Mesenchymal stem cell (in vitro differentiated cells and primary cell): Measurements from ENCODE around the gene PYGM.

ENCODE experiments used
- DNase-seq: peaks from one replicate; pipeline ENCODE4 v3.0.0-alpha.2; 2013
- H2AFZ ChIP-seq: one replicate; pipeline ENCODE4 v1.6.1; 2013; ENCODE audit warnings: low read depth, mild to moderate bottlenecking, control low read depth, inconsistent platforms, low read length, moderate library complexity
- H2AK5ac ChIP-seq: 2 replicates; pipeline ENCODE4 v1.6.1; 2013; ENCODE audit warnings: low read length, moderate library complexity, mild to moderate bottlenecking, inconsistent platforms; ENCODE audit not compliant: severe bottlenecking
- H2BK120ac ChIP-seq: one replicate; pipeline ENCODE4 v1.6.1; 2013; ENCODE audit warnings: low read depth, mild to moderate bottlenecking, inconsistent platforms, low read length, moderate library complexity
- H2BK12ac ChIP-seq, 2 experiments: one replicate each; pipeline ENCODE4 v1.6.1; 2013; ENCODE audit warnings: inconsistent platforms in 2 of 2, low read length in 2 of 2, mild to moderate bottlenecking in 2 of 2, moderate library complexity in 2 of 2, control low read depth in 1 of 2
- H2BK15ac ChIP-seq: one replicate; pipeline ENCODE4 v1.6.1; 2013; ENCODE audit warnings: mild to moderate bottlenecking, low read depth, inconsistent platforms; ENCODE audit not compliant: poor library complexity, severe bottlenecking
- H2BK5ac ChIP-seq: 2 replicates; pipeline ENCODE4 v1.6.1; 2013; ENCODE audit warnings: low read depth, mild to moderate bottlenecking, low read length, control low read depth, inconsistent platforms; ENCODE audit not compliant: poor library complexity, severe bottlenecking
- H3K14ac ChIP-seq, 2 experiments: one replicate each; pipeline ENCODE4 v1.6.1; 2013; ENCODE audit warnings: inconsistent platforms in 2 of 2, low read length in 2 of 2, control low read depth in 1 of 2, mild to moderate bottlenecking in 1 of 2, moderate library complexity in 1 of 2
- H3K18ac ChIP-seq, 2 experiments: one replicate each; pipeline ENCODE4 v1.6.1; 2013; ENCODE audit warnings: inconsistent platforms in 2 of 2, low read length in 2 of 2, control low read depth in 1 of 2, low read depth in 1 of 2, mild to moderate bottlenecking in 1 of 2
- H3K23ac ChIP-seq, 2 experiments: one replicate each; pipeline ENCODE4 v1.6.1; 2013; ENCODE audit warnings: inconsistent platforms in 2 of 2, low read length in 2 of 2, mild to moderate bottlenecking in 2 of 2, moderate library complexity in 2 of 2, control low read depth in 1 of 2
- H3K27ac ChIP-seq: 2 replicates; pipeline ENCODE4 v1.5.1; 2013; ENCODE audit warnings: mild to moderate bottlenecking, moderate library complexity, low read length, control low read depth, inconsistent platforms; ENCODE audit not compliant: poor library complexity, severe bottlenecking
- H3K27me3 ChIP-seq, 2 experiments: 2 replicates each; pipeline versions ENCODE4 v1.6.1 to v1.7.0; 2013; ENCODE audit warnings: low read length in 2 of 2, mild to moderate bottlenecking in 2 of 2, moderate library complexity in 2 of 2, control low read depth in 1 of 2, inconsistent platforms in 1 of 2; ENCODE audit not compliant: control insufficient read depth in 1 of 2, insufficient read depth in 1 of 2
- H3K36me3 ChIP-seq, 2 experiments: 2 replicates each; pipeline versions ENCODE4 v1.6.1 to v1.7.0; 2013; ENCODE audit warnings: low read length in 2 of 2, control low read depth in 1 of 2, inconsistent platforms in 1 of 2, low read depth in 1 of 2, mild to moderate bottlenecking in 1 of 2; ENCODE audit not compliant: insufficient read depth in 2 of 2, control insufficient read depth in 1 of 2
- H3K4ac ChIP-seq, 2 experiments: one replicate each; pipeline ENCODE4 v1.6.1; 2013; ENCODE audit warnings: inconsistent platforms in 2 of 2, low read length in 2 of 2, mild to moderate bottlenecking in 2 of 2, moderate library complexity in 2 of 2, control low read depth in 1 of 2, low read depth in 1 of 2
- H3K4me1 ChIP-seq: 2 replicates; pipeline ENCODE4 v1.6.1; 2013; ENCODE audit warnings: low read depth, low read length, control low read depth; ENCODE audit not compliant: control insufficient read depth, insufficient read depth
- H3K4me2 ChIP-seq: 2 replicates; pipeline ENCODE4 v1.6.1; 2013; ENCODE audit warnings: low read length, mild to moderate bottlenecking, inconsistent platforms; ENCODE audit not compliant: poor library complexity, severe bottlenecking
- H3K4me3 ChIP-seq, 2 experiments: 2 replicates each; pipeline versions ENCODE4 v1.5.1 to v1.7.0; 2013; ENCODE audit warnings: low read length in 2 of 2, mild to moderate bottlenecking in 2 of 2, control low read depth in 1 of 2, low read depth in 1 of 2; ENCODE audit not compliant: insufficient read depth in 1 of 2
- H3K79me1 ChIP-seq: replicated peaks from 2 replicates; pipeline ENCODE4 v1.6.1; 2013; ENCODE audit warnings: mild to moderate bottlenecking, control low read depth, low read length, inconsistent platforms; ENCODE audit not compliant: poor library complexity, severe bottlenecking
- H3K9ac ChIP-seq: 2 replicates; pipeline ENCODE4 v1.7.0; 2013; ENCODE audit warnings: mild to moderate bottlenecking, low read length, moderate library complexity
- H3K9me3 ChIP-seq: 2 replicates; pipeline ENCODE4 v1.7.0; 2013; ENCODE audit warnings: mild to moderate bottlenecking, low read length; ENCODE audit not compliant: control insufficient read depth
- H4K8ac ChIP-seq: one replicate; pipeline ENCODE4 v1.6.1; 2013; ENCODE audit warnings: inconsistent platforms, mild to moderate bottlenecking, low read length, moderate library complexity
- H4K91ac ChIP-seq: one replicate; pipeline ENCODE4 v1.6.1; 2013; ENCODE audit warnings: mild to moderate bottlenecking, low read length, inconsistent platforms
- WGBS: methylation state at CpG from one replicate; pipeline ENCODE4 v1.1.7; 2013; ENCODE audit warnings: mixed read lengths; 5-methylcytosine and 5-hydroxymethylcytosine counted together

PYGM gene

DNA sequence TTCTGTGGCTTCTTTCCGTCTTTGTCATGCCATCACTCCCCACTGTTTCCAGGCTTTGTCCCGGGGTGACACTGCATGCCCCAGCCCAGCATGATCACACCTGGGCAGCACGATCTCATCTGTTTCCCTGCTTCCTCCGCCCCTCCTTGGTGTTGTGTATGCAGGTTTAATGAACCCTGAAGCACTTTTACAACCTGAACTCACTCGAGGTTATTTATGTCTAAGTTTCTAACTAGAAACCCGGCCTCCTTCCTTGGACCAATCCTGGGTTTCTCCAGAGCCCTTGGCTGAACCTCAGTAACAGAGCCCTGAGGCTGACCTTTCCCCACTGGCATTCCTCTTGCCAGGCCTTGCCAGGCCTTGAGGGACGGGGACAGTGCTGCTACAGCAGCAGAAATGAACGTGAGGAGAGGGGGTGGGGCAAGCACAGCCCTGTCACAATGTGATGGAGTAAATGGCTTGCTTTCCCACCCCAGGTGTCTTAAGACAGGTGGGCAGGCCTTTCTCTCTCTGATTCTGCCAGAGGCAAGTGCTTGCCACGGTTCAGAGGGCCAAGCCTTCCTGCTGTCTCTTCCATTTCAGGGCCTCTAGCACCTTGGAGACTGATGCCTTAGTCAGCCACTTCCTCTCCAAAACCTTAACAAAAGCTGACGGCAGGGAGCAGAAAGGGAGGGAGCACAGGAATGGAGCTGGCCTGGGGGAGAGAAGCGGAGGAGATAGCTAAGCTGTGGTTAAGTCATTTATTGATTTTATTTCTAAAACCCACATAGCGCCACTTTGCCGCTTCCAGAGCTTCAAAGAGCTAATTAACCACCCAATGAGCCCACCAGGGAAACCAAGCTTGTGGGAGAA is 3.1 kb upstream of the PYGM start:
- Histone ChIP-seq H2BK15ac (no peak overlapping the region), H3K4ac (no peak overlapping the region), H3K4me2 (peak overlapping the region; percentile 17), H2AFZ (no peak overlapping the region), H2AK5ac (no peak overlapping the region), H4K91ac (no peak overlapping the region), H4K8ac (no peak overlapping the region), H3K9me3 (no peaks in the 10 kb centered on the region), H3K36me3 (peaks cover 51 to 69% of the 10 kb centered on the region in 2 experiments), H3K4me3 (no peak overlapping the region), H2BK12ac (no peak overlapping the region), H2BK5ac (no peak overlapping the region), H3K79me1 (peaks cover 12% of the 10 kb centered on the region), H3K9ac (peak overlapping the region; percentile 19), H3K27ac (peak overlapping the region; percentile 93), H3K4me1 (peaks cover 58% of the 10 kb centered on the region), H3K14ac (no peak overlapping the region), H3K18ac (no peak overlapping the region), H2BK120ac (no peak overlapping the region), H3K23ac (no peak overlapping the region), H3K27me3 (no peaks in the 10 kb centered on the region)
- WGBS: 60% methylated on average over 9 of the region's 13 CpGs
- DNase-seq: peak; percentile 49

DNA sequence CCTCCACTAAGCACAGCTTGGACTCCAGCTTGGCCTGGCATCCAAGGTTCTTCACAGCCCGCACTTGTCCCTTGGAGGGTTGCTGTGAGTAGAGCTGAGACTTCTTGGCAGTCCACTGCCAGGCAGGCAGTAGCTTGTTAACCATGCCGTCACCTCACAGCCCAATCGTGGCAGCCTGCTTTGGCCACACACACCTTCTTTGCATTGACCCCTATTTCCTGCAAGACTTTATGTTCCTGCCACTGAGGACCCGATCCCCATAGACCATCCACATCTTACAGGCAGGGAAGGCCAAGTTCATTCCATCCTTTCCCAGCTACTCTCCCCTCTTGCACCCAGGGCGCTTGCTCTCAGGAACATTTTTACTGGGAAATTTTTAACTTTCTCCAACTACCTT is 2.5 kb upstream of the PYGM start:
- Histone ChIP-seq H4K8ac (no peak overlapping the region), H3K4me1 (peaks cover 58% of the 10 kb centered on the region)
- WGBS: 80% methylated on average over 5 of the region's 5 CpGs

DNA sequence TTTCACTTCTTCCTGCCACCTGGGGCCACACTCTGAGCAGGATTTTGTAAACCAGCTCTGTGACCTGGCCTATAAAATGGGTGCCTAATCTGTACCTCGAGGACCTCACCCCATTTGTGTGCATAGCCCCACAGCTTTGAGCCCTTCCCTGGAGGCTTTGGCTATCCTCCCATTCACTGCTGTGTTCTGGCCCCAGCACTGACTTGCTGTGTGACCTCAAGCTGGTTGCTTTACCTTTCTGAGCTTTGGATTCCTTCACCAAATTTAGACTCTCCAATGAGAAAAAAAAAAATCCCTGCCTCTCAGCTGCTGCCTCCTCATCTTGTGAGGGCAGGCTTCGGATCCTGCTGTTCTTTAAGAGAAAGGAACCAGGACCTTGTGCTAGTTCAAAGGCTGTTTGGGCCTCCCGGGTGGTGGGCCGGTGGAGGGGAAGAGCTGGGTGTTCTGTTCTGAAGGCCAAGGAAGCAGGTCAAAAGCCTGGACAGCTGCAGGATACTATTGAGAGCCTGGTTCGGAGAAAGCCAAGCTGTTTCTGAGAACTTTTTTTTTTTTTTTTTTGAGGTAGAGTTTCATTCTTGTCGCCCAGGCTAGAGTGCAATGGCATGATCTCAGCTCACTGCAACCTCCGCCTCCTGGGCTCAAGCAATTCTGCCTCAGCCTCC is 1.1 kb upstream of the PYGM start:
- Histone ChIP-seq H3K79me1 (peaks cover 5% of the 10 kb centered on the region), H3K14ac (no peak overlapping the region)

More for the DNA sequence above, 2.5 kb upstream of the PYGM start:
- Histone ChIP-seq H2AFZ (no peak overlapping the region), H2AK5ac (no peak overlapping the region), H3K4ac (no peak overlapping the region), H3K23ac (no peak overlapping the region), H3K27ac (peak overlapping the region; percentile 93), H3K27me3 (no peaks in the 10 kb centered on the region), H2BK120ac (no peak overlapping the region), H3K14ac (no peak overlapping the region), H3K4me3 (no peak overlapping the region), H2BK12ac (no peak overlapping the region), H3K18ac (peak overlapping the region in 1 of 2 experiments; percentile 6), H3K79me1 (peaks cover 10% of the 10 kb centered on the region), H2BK5ac (no peak overlapping the region), H3K9ac (no peak overlapping the region), H3K4me2 (no peak overlapping the region), H4K91ac (no peak overlapping the region), H2BK15ac (no peak overlapping the region), H3K9me3 (no peaks in the 10 kb centered on the region), H3K36me3 (peaks cover 45 to 63% of the 10 kb centered on the region in 2 experiments)
- DNase-seq: no peak

DNA sequence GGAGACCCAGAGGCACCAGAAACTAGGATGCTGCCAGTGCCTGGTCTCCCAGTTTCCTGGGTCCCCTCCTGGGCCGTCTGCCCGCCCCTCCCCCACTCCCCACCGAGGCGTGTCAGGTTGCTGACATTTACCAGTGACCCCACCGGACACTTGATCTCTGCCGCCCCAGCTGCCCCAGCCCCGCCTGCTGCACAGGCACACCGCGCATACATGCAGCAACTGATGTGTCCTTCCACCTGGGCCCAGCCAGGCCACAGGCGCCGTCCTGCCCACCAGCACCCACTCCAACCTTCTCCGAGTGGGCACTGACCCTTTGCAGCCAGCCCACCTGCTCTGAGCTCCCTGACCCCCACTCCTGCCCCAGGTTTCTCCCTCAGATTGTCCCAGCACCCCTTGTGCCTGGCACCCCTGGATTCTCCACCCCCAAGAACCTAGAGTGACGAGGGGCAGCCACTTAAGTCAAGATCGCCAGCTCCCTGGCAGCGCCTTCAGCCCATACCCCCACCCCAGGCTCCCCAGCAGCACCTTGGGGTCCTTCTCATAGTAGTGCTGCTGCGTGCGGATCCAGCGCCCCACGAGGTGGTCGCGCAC is 548 bp downstream of the PYGM start:
- Histone ChIP-seq H2AK5ac (no peak overlapping the region), H3K23ac (no peak overlapping the region), H3K14ac (no peak overlapping the region), H3K36me3 (peaks cover 22 to 34% of the 10 kb centered on the region in 2 experiments), H2BK12ac (no peak overlapping the region), H2BK15ac (no peak overlapping the region), H3K9me3 (no peaks in the 10 kb centered on the region), H4K8ac (peak overlapping the region; percentile 62), H3K4me2 (no peak overlapping the region), H3K27me3 (no peaks in the 10 kb centered on the region), H3K4me3 (peak overlapping the region in 1 of 2 experiments; percentile 62), H3K18ac (peak overlapping the region in 1 of 2 experiments; percentile 25), H2BK120ac (no peak overlapping the region), H3K9ac (peak overlapping the region; percentile 75), H2AFZ (no peak overlapping the region), H3K4ac (no peak overlapping the region), H3K4me1 (peaks cover 50% of the 10 kb centered on the region), H2BK5ac (no peak overlapping the region), H3K79me1 (peaks cover 2% of the 10 kb centered on the region), H3K27ac (no peak overlapping the region), H4K91ac (peak overlapping the region; percentile 19)
- 68% methylated on average over 21 of the region's 21 CpGs for WGBS
- no peak for DNase-seq

More for the DNA sequence above, 1.1 kb upstream of the PYGM start:
- H3K27me3 ChIP-seq: no peaks in the 10 kb centered on the region
- H3K4me2 ChIP-seq: no peak overlapping the region
- H3K9ac ChIP-seq: no peak overlapping the region
- no peak overlapping the region for H4K8ac ChIP-seq
- H3K9me3 ChIP-seq: no peaks in the 10 kb centered on the region
- peak overlapping the region; percentile 44 for H2AK5ac ChIP-seq
- H3K23ac ChIP-seq: peak overlapping the region in 1 of 2 experiments; percentile 86
- no peak overlapping the region for H2BK15ac ChIP-seq
- H3K36me3 ChIP-seq: peaks cover 36 to 49% of the 10 kb centered on the region in 2 experiments
- H4K91ac ChIP-seq: no peak overlapping the region
- H3K4me1 ChIP-seq: peaks cover 58% of the 10 kb centered on the region
- H2AFZ ChIP-seq: no peak overlapping the region
- no peak overlapping the region for H3K4me3 ChIP-seq
- H2BK120ac ChIP-seq: no peak overlapping the region
- no peak overlapping the region for H3K4ac ChIP-seq
- no peak overlapping the region for H2BK12ac ChIP-seq
- DNase-seq: no peak
- 70% methylated on average over 5 of the region's 7 CpGs for WGBS
- no peak overlapping the region for H3K27ac ChIP-seq
- H3K18ac ChIP-seq: no peak overlapping the region
- no peak overlapping the region for H2BK5ac ChIP-seq
